A549 (cell line): ENCODE measurements around the gene NGB. TPM values are rescaled to one million over a fixed set of nuclear protein-coding genes. Genes with fewer than 3 reads are reported as not detected.
"Not testable (repeated sequence)": the region's sequence is repeated elsewhere in the genome, so short reads cannot be mapped to it uniquely, and the experiment has no call there.

Source experiments
- ATAC-seq, 2 experiments: fragments of 200-7000 bp in 1 of 2; fragments of >200 bp in 1 of 2; cut with Nextera tagmentation in 1 of 2; cut with Tn5 transposase in 1 of 2; 3 replicates each; pipeline versions ENCODE4 v1.8.0 to v1.9.1; 2018 to 2020; ENCODE audit warnings: mild to moderate bottlenecking in 1 of 2, moderate library complexity in 1 of 2
- CTCF ChIA-PET: fragments of 300-600 bp; sonication (Branson Sonifier 250); formaldehyde crosslinking; extraction: SDS; loops from one replicate; lab custom pipeline; 2021; ENCODE audit warnings: antibody characterized with exemption, inconsistent platforms; lab: Yijun Ruan, JAX
- POLR2A ChIA-PET: fragments of 350-600 bp; formaldehyde crosslinking; extraction: SDS; loops from one replicate; lab custom pipeline; 2021; ENCODE audit warnings: antibody characterized with exemption, inconsistent platforms; lab: Yijun Ruan, JAX
- DNase-seq, 2 experiments: peaks; one replicate each; pipeline versions ENCODE4 v3.0.0 to v3.0.0-alpha.2; 2011 to 2016; ENCODE audit warnings: low read depth in 1 of 2, low spot score in 1 of 2
- FAIRE-seq: peaks from 2 replicates; lab custom pipeline; 2011; peaks lifted over from hg19 to GRCh38; lab: Jason Lieb, UNC
- H3K27ac ChIP-seq, 2 experiments: fragments of >200 bp; sonication (Bioruptor Twin); formaldehyde crosslinking; 3 replicates each; pipeline ENCODE4 v1.5.1; 2016 to 2017
- H3K4me1 ChIP-seq: fragments of >200 bp; sonication (Bioruptor Twin); formaldehyde crosslinking; 3 replicates; pipeline ENCODE4 v1.6.1; 2016
- H3K4me2 ChIP-seq: fragments of >200 bp; sonication (Bioruptor Twin); formaldehyde crosslinking; 3 replicates; pipeline ENCODE4 v1.6.1; 2016
- H3K4me3 ChIP-seq: fragments of >200 bp; sonication (Bioruptor Twin); formaldehyde crosslinking; 3 replicates; pipeline ENCODE4 v1.5.1; 2016
- H3K9me3 ChIP-seq: fragments of >200 bp; sonication (Bioruptor Twin); formaldehyde crosslinking; 3 replicates; pipeline ENCODE4 v1.6.1; 2016
- ATOH8 ChIP-seq: fragments of 250-450 bp; sonication (Bioruptor Pico); IDR thresholded peaks from 2 replicates; pipeline ENCODE4 v1.5.0; 2020; ENCODE audit warnings: low read depth, mild to moderate bottlenecking, moderate library complexity
- CBX8 ChIP-seq: fragments of 200-600 bp; sonication (generic); IDR thresholded peaks from 2 replicates; pipeline ENCODE4 v1.6.1; 2016
- CEBPB ChIP-seq, 2 experiments: fragments of >200 bp in 1 of 2; sonication (Bioruptor Twin) in 1 of 2; formaldehyde crosslinking in 1 of 2; IDR thresholded peaks; 2 replicates each; pipeline ENCODE4 v1.6.1; 2012 to 2016
- CTCF ChIP-seq: fragments of >200 bp; sonication (Bioruptor Twin); formaldehyde crosslinking; IDR thresholded peaks from 3 replicates; pipeline ENCODE4 v1.5.1; 2016
- EHMT2 ChIP-seq: fragments of 200-600 bp; sonication (generic); IDR thresholded peaks from 2 replicates; pipeline ENCODE4 v1.6.1; 2016; ENCODE audit warnings: antibody characterized with exemption, low read depth, mild to moderate bottlenecking, moderate library complexity
- ELK1 ChIP-seq: fragments of 150-350 bp; IDR thresholded peaks from 2 replicates; pipeline ENCODE4 v1.6.1; 2014; ENCODE audit warnings: low read depth, mild to moderate bottlenecking, low read length
- EP300 ChIP-seq, 2 experiments: fragments of >200 bp; sonication (Bioruptor Twin); formaldehyde crosslinking; IDR thresholded peaks; 2 replicates in 1 of 2; 3 replicates in 1 of 2; pipeline ENCODE4 v1.6.1; 2016 to 2017
- ESRRA ChIP-seq: fragments of 150-350 bp; IDR thresholded peaks from 2 replicates; pipeline ENCODE4 v1.6.1; 2014; ENCODE audit warnings: mild to moderate bottlenecking, low read length, borderline replicate concordance
- FOSL2 ChIP-seq, 2 experiments: fragments of 450-650 bp in 1 of 2; fragments of >200 bp in 1 of 2; sonication (Bioruptor Twin) in 1 of 2; formaldehyde crosslinking; IDR thresholded peaks; 2 replicates each; pipeline versions ENCODE4 v1.5.0 to v1.6.1; 2016 to 2020; ENCODE audit warnings: mild to moderate bottlenecking in 1 of 2, moderate library complexity in 1 of 2
- FOXS1 ChIP-seq: fragments of 250-450 bp; sonication (Bioruptor Pico); IDR thresholded peaks from 2 replicates; pipeline ENCODE4 v1.5.0; 2020; ENCODE audit warnings: mild to moderate bottlenecking, moderate library complexity
- GATA3 ChIP-seq: IDR thresholded peaks from 2 replicates; pipeline ENCODE4 v1.6.1; 2012; ENCODE audit warnings: borderline replicate concordance
- HES2 ChIP-seq: fragments of >200 bp; sonication (Bioruptor Twin); formaldehyde crosslinking; IDR thresholded peaks from 2 replicates; pipeline ENCODE4 v1.6.1; 2016
- HOXB13 ChIP-seq: fragments of 250-450 bp; sonication (Bioruptor Pico); IDR thresholded peaks from 2 replicates; pipeline ENCODE4 v1.5.0; 2020; ENCODE audit warnings: low read depth, mild to moderate bottlenecking, moderate library complexity
- JUNB ChIP-seq: fragments of >200 bp; sonication (Bioruptor Twin); formaldehyde crosslinking; IDR thresholded peaks from 2 replicates; pipeline ENCODE4 v1.6.1; 2016
- KDM1A ChIP-seq: fragments of 200-600 bp; sonication (generic); IDR thresholded peaks from 2 replicates; pipeline ENCODE4 v1.6.1; 2016; ENCODE audit warnings: low read depth, mild to moderate bottlenecking
- KDM5A ChIP-seq: fragments of 200-600 bp; sonication (generic); IDR thresholded peaks from 2 replicates; pipeline ENCODE4 v1.6.1; 2016; ENCODE audit warnings: antibody characterized with exemption, mild to moderate bottlenecking
- MAFK ChIP-seq: fragments of 450-650 bp; IDR thresholded peaks from 2 replicates; pipeline ENCODE4 v1.6.1; 2014; ENCODE audit not compliant: partially characterized antibody
- MAX ChIP-seq: IDR thresholded peaks from 2 replicates; pipeline ENCODE4 v1.6.1; 2012
- MAZ ChIP-seq: fragments of 150-350 bp; IDR thresholded peaks from 2 replicates; pipeline ENCODE4 v1.6.1; 2014; ENCODE audit warnings: antibody characterized with exemption, low read depth, low read length, borderline replicate concordance
- NFE2L2 ChIP-seq: fragments of 150-350 bp; conservative IDR thresholded peaks from 2 replicates; pipeline ENCODE4 v1.6.1; 2014; ENCODE audit warnings: low read length
- NPAS2 ChIP-seq: fragments of 250-450 bp; sonication (Bioruptor Pico); IDR thresholded peaks from 2 replicates; pipeline ENCODE4 v1.8.0; 2022; ENCODE audit warnings: mild to moderate bottlenecking, moderate library complexity, borderline replicate concordance
- POLR2A ChIP-seq: IDR thresholded peaks from 2 replicates; pipeline ENCODE4 v1.6.1; 2012; ENCODE audit warnings: mild to moderate bottlenecking, low read length
- POLR2AphosphoS2 ChIP-seq: conservative IDR thresholded peaks from 2 replicates; pipeline ENCODE4 v1.6.1; 2012; ENCODE audit warnings: low read length, improper control_type of control experiment, inconsistent platforms
- RCOR1 ChIP-seq: fragments of 150-350 bp; IDR thresholded peaks from 2 replicates; pipeline ENCODE4 v1.6.1; 2014; ENCODE audit warnings: antibody characterized with exemption, low read length, low read depth
- REST ChIP-seq: fragments of 200-600 bp; sonication (generic); IDR thresholded peaks from 2 replicates; pipeline ENCODE4 v1.6.1; 2016; ENCODE audit warnings: antibody characterized with exemption, mild to moderate bottlenecking, moderate library complexity
- ZC3H11A ChIP-seq: fragments of 450-650 bp; IDR thresholded peaks from 2 replicates; pipeline ENCODE4 v1.6.1; 2014; ENCODE audit warnings: antibody characterized with exemption, mild to moderate bottlenecking
- WGBS: methylation state at CpG from one replicate; pipeline ENCODE4 v1.1.6; 2017; ENCODE audit errors: missing lambda C conversion rate; 5-methylcytosine and 5-hydroxymethylcytosine counted together
- polyA plus RNA-seq, 4 experiments: library from polyadenylated mRNA; depleted of rRNA in 3 of 4; stranded (reverse); fragments of >200 nt; fragmentation: RNase III in 1 of 4; extraction: RNeasy Plus Mini Kit Qiagen cat#74134 plus additional on column Dnase treatment in 1 of 4; gene quantifications; 2 replicates in 3 of 4; 3 replicates in 1 of 4; pipeline ENCODE4 v1.2.3, GENCODE V29; 2011 to 2017

NGB gene
- polyA plus RNA-seq, 2 of the 4 experiments (the other 2 are of a cell fraction): not detected

- CTCF ChIA-PET: interaction anchor here (0.6 to 3.0 kb wide), 3 partner anchors 19 to 135 kb away, joined by 3 to 13 read pairs (median 11); no protein-coding TSS in a partner anchor
- H3K4me2 ChIP-seq: no peak overlapping the region
- no peak overlapping the region for H3K27ac ChIP-seq
- no peaks in the 10 kb centered on the region for H3K9me3 ChIP-seq
- H3K4me3 ChIP-seq: no peak overlapping the region
- TF ChIP-seq CEBPB (IDR thresholded peaks at IDR 0.05) (no peak), EP300 (IDR thresholded peaks at IDR 0.05) (no peak), EHMT2 (no peak), MAFK (no peak), FOXS1 (no peak), CBX8 (no peak), FOSL2 (IDR thresholded peaks at IDR 0.05) (no peak), FOSL2 (CRISPR knock-in tag; IDR thresholded peaks at IDR 0.05) (no peak), ESRRA (no peak), JUNB (no peak), HES2 (no peak), HOXB13 (CRISPR knock-in tag) (no peak), POLR2AphosphoS2 (no peak), POLR2A (no peak), MAX (no peak), RCOR1 (no peak)
- DNase-seq: no peak
- POLR2A ChIA-PET: no interaction called here
- no peak for ATAC-seq
- FAIRE-seq: no peak
- H3K4me1 ChIP-seq: no peaks in the 10 kb centered on the region
- 93% methylated on average over 6 of the region's 6 CpGs for WGBS
Observed at GRCh38 chr14:77281852-77282410, 10.9 kb upstream of the NGB start.

GRCh38 chr14:77280921-77281320 lies 9.9 kb upstream of the NGB start:
- H3K4me1 ChIP-seq, DNase-seq, ATAC-seq, H3K9me3 ChIP-seq: not testable (repeated sequence)
- CTCF ChIA-PET: interaction anchor here (1.1 to 2.7 kb wide), 3 partner anchors 23 to 45 kb away, joined by 3 to 7 read pairs (median 5); no protein-coding TSS in a partner anchor
- TF ChIP-seq ZC3H11A: peak; percentile 69
- TF ChIP-seq, all 56 proteins: peak for 1; not testable (repeated sequence) for 55
- H3K4me2 ChIP-seq, FAIRE-seq, H3K4me3 ChIP-seq, POLR2A ChIA-PET, H3K27ac ChIP-seq: not testable (repeated sequence)
- WGBS: 97% methylated on average over 4 of the region's 4 CpGs

GRCh38 chr14:77279719-77280118 lies 8.7 kb upstream of the NGB start:
- ChIA-PET POLR2A (no interaction called here), CTCF (interaction anchor here (1.4 to 2.7 kb wide), 3 partner anchors 21 to 128 kb away, joined by 4 to 7 read pairs (median 5); no protein-coding TSS in a partner anchor)
- Histone ChIP-seq H3K4me1 (no peaks in the 10 kb centered on the region), H3K27ac (no peak overlapping the region), H3K4me2 (no peak overlapping the region), H3K4me3 (no peak overlapping the region), H3K9me3 (no peaks in the 10 kb centered on the region)
- ATAC-seq: no peak
- 89% methylated on average over 11 of the region's 13 CpGs for WGBS
- no peak for FAIRE-seq
- DNase-seq: no peak
- TF ChIP-seq MAZ: no peak
- TF ChIP-seq REST: no peak
- no peak for TF ChIP-seq HOXB13 (CRISPR knock-in tag)
- TF ChIP-seq GATA3: no peak
- TF ChIP-seq KDM5A: no peak
- TF ChIP-seq POLR2AphosphoS2: no peak
- TF ChIP-seq EHMT2: no peak
- no peak for TF ChIP-seq ATOH8 (CRISPR knock-in tag)
- TF ChIP-seq KDM1A: no peak
- no peak for TF ChIP-seq CBX8
- TF ChIP-seq ESRRA: no peak
- no peak for TF ChIP-seq CEBPB (IDR thresholded peaks at IDR 0.05)
- no peak for TF ChIP-seq CTCF
- TF ChIP-seq NPAS2 (CRISPR knock-in tag): no peak
- no peak for TF ChIP-seq POLR2A
- TF ChIP-seq ELK1: no peak
- TF ChIP-seq NFE2L2: no peak
